ENCODE data around the gene HDAC10.

DNA sequence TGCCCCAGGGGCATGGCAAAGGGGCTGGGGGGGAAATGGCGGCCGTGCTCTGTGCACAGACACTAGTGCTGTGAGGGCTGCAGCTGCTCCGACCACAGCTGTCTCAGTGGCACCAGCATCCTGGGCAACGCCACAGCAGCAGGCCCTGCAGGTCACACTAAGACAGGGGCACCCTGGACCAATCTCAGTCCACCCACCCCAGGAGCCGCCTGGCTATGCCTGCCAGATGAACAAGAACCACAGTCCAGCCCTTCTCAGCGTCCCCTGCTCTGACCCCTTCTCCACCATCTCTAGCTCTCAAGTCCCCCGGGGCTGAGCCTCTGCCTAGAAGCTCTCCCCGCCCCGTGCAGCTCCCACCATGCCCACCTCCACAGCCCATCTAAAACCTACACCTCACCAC, 22.7 kb downstream of the HDAC10 start:
- no peak for TF ChIP-seq POLR2AphosphoS5 (IDR thresholded peaks at IDR 0.05; ENCODE audit: low read depth, low read length)
- TF ChIP-seq TAF1 (IDR thresholded peaks at IDR 0.05; ENCODE audit: borderline replicate concordance, insufficient read depth, low read length): no peak
- no peak for TF ChIP-seq REST (IDR thresholded peaks at IDR 0.05; ENCODE audit: insufficient read depth in 1 of 2, low read depth in 2 of 2, low read length in 2 of 2)
